Measurements from ENCODE around the gene PKD2L2.

DNA sequence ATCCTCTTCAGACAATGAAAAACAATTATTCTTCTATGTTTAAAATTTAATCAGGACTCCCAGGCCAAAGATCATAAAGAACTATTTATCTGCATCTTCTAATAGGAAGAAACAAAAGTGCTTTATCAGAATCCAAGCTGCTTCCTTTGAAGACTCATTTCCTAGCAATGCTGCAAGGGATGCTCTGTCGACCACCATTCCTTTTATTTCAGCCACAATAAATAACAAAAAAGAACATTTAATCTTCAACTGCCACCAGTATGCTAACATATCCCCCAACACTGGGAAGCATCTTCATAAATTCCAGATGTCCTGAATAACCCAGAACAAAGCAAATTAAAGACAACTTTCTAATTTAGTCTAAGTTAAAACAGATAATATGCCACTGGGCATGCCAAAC, 68.7 kb downstream of the PKD2L2 start:
- TF ChIP-seq CTCF (IDR thresholded peaks at IDR 0.05; ENCODE audit: insufficient read depth, low read length) (no peak), POLR2AphosphoS5 (IDR thresholded peaks at IDR 0.05; ENCODE audit: low read depth) (no peak), SPI1 (IDR thresholded peaks at IDR 0.05; ENCODE audit: borderline replicate concordance, low read depth) (no peak), GABPA (IDR thresholded peaks at IDR 0.05; ENCODE audit: low read depth) (no peak), REST (IDR thresholded peaks at IDR 0.05; ENCODE audit: insufficient replicate concordance, low read depth) (no peak)

Data from HL-60 (cell line).